Neural cell (in vitro differentiated cells): ENCODE measurements around the gene F11. TPM values are rescaled to one million over a fixed set of nuclear protein-coding genes. Genes with fewer than 3 reads are reported as not detected.

Experiments
- H2AFZ ChIP-seq: fragments of 200-600, 300-800 bp; sonication (generic), shearing (Covaris generic); 2 replicates; pipeline ENCODE4 v1.6.0; 2014; ENCODE audit warnings: low read depth, mild to moderate bottlenecking, antibody characterized with exemption, low read length, moderate library complexity
- H3F3A ChIP-seq: fragments of 200-600 bp; shearing (Covaris generic); 2 replicates; pipeline ENCODE4 v1.6.1; 2016; ENCODE audit warnings: mild to moderate bottlenecking, moderate library complexity, mixed read lengths, antibody characterized with exemption, low read length; ENCODE audit not compliant: insufficient read depth, poor library complexity, severe bottlenecking
- H3K27ac ChIP-seq: fragments of 200-600, 300-800 bp; sonication (generic), shearing (Covaris generic); 2 replicates; pipeline ENCODE4 v1.5.1; 2014; ENCODE audit warnings: mild to moderate bottlenecking, low read length, moderate library complexity
- H3K27me3 ChIP-seq: fragments of 300-800, 200-600 bp; sonication (generic), shearing (Covaris generic); 2 replicates; pipeline ENCODE4 v1.6.0; 2014; ENCODE audit warnings: mild to moderate bottlenecking, low read depth, low read length, moderate library complexity; ENCODE audit not compliant: insufficient read depth
- H3K36me3 ChIP-seq: fragments of 300-800, 200-600 bp; sonication (generic), shearing (Covaris generic); 2 replicates; pipeline ENCODE4 v1.5.1; 2014; ENCODE audit warnings: mild to moderate bottlenecking, antibody characterized with exemption, low read length, moderate library complexity; ENCODE audit not compliant: insufficient read depth
- H3K4me2 ChIP-seq: fragments of 300-800, 200-600 bp; sonication (generic), shearing (Covaris generic); 2 replicates; pipeline ENCODE4 v1.6.0; 2014; ENCODE audit warnings: mild to moderate bottlenecking, low read length
- H3K4me3 ChIP-seq: fragments of 300-800, 200-600 bp; sonication (generic), shearing (Covaris generic); 2 replicates; pipeline ENCODE4 v1.5.1; 2014; ENCODE audit warnings: mild to moderate bottlenecking, low read length, moderate library complexity
- H3K79me2 ChIP-seq: fragments of 200-600 bp; shearing (Covaris generic); replicated peaks from 2 replicates; pipeline ENCODE4 v1.6.0; 2014; ENCODE audit warnings: mild to moderate bottlenecking, low read length, moderate library complexity; ENCODE audit not compliant: insufficient read depth
- H3K9ac ChIP-seq: fragments of 300-800, 200-600 bp; sonication (generic), shearing (Covaris generic); 2 replicates; pipeline ENCODE4 v1.6.1; 2016; ENCODE audit warnings: mild to moderate bottlenecking, low read length, mixed read lengths
- H3K9me2 ChIP-seq: fragments of 200-600 bp; shearing (Covaris generic); 2 replicates; pipeline ENCODE4 v1.6.1; 2016; ENCODE audit warnings: mild to moderate bottlenecking, low read length, mixed read lengths; ENCODE audit not compliant: insufficient read depth
- H3K9me3 ChIP-seq: fragments of 200-600, 300-800 bp; sonication (generic), shearing (Covaris generic); 2 replicates; pipeline ENCODE4 v1.6.1; 2016; ENCODE audit warnings: mild to moderate bottlenecking, mixed run types, low read length, moderate library complexity, mixed read lengths
- H4K20me1 ChIP-seq: fragments of 200-600 bp; shearing (Covaris generic); 2 replicates; pipeline ENCODE4 v1.6.1; 2016; ENCODE audit warnings: mild to moderate bottlenecking, mixed run types; ENCODE audit not compliant: insufficient read depth
- EP300 ChIP-seq: fragments of 450-650 bp; conservative IDR thresholded peaks from 2 replicates; pipeline ENCODE4 v1.6.1; 2014; ENCODE audit warnings: antibody characterized with exemption, mild to moderate bottlenecking, moderate library complexity; ENCODE audit not compliant: poor library complexity, severe bottlenecking
- EZH2 ChIP-seq: fragments of 200-600, 300-800 bp; shearing (Covaris generic), sonication (generic); IDR thresholded peaks from 2 replicates; pipeline ENCODE4 v1.6.1; 2014; ENCODE audit warnings: antibody characterized with exemption, low read length, borderline replicate concordance, mild to moderate bottlenecking; ENCODE audit not compliant: insufficient read depth, poor library complexity, severe bottlenecking
- MXI1 ChIP-seq: fragments of 450-650 bp; conservative IDR thresholded peaks from 2 replicates; pipeline ENCODE4 v1.6.1; 2014; ENCODE audit warnings: antibody characterized with exemption, mild to moderate bottlenecking; ENCODE audit not compliant: poor library complexity, severe bottlenecking
- POLR2AphosphoS5 ChIP-seq: IDR thresholded peaks from 2 replicates; pipeline ENCODE4 v1.6.1; 2012
- RAD21 ChIP-seq: fragments of 450-650 bp; conservative IDR thresholded peaks from 2 replicates; pipeline ENCODE4 v1.6.1; 2014; ENCODE audit warnings: antibody characterized with exemption, mild to moderate bottlenecking, moderate library complexity
- SMC3 ChIP-seq: fragments of 450-650 bp; conservative IDR thresholded peaks from 2 replicates; pipeline ENCODE4 v1.6.1; 2014; ENCODE audit warnings: antibody characterized with exemption, mild to moderate bottlenecking, moderate library complexity; ENCODE audit not compliant: poor library complexity
- TAF1 ChIP-seq: IDR thresholded peaks from 2 replicates; pipeline ENCODE4 v1.6.1; 2012; ENCODE audit warnings: low read depth
- polyA minus RNA-seq: library from RNA; depleted of rRNA, polyadenylated mRNA; stranded (reverse); fragments of >200 nt; gene quantifications from 2 replicates; pipeline ENCODE4 v1.2.3, GENCODE V29; 2014
- polyA plus RNA-seq: library from polyadenylated mRNA; depleted of rRNA; stranded (reverse); fragments of >200 nt; gene quantifications from 2 replicates; pipeline ENCODE4 v1.2.3, GENCODE V29; 2014
- TF ChIP-seq, protein P1 (sequence below): fragments of 450-650 bp; IDR thresholded peaks from 2 replicates; pipeline ENCODE4 v1.5.1; 2014; ENCODE audit warnings: antibody characterized with exemption, mild to moderate bottlenecking, moderate library complexity; ENCODE audit not compliant: poor library complexity, severe bottlenecking
- TF ChIP-seq, protein P2 (sequence below): IDR thresholded peaks from 2 replicates; pipeline ENCODE4 v1.6.1; 2012; ENCODE audit warnings: borderline replicate concordance

Gene F11
- polyA plus RNA-seq (not detected in 2 replicates), polyA minus RNA-seq (not detected in 2 replicates)

DNA sequence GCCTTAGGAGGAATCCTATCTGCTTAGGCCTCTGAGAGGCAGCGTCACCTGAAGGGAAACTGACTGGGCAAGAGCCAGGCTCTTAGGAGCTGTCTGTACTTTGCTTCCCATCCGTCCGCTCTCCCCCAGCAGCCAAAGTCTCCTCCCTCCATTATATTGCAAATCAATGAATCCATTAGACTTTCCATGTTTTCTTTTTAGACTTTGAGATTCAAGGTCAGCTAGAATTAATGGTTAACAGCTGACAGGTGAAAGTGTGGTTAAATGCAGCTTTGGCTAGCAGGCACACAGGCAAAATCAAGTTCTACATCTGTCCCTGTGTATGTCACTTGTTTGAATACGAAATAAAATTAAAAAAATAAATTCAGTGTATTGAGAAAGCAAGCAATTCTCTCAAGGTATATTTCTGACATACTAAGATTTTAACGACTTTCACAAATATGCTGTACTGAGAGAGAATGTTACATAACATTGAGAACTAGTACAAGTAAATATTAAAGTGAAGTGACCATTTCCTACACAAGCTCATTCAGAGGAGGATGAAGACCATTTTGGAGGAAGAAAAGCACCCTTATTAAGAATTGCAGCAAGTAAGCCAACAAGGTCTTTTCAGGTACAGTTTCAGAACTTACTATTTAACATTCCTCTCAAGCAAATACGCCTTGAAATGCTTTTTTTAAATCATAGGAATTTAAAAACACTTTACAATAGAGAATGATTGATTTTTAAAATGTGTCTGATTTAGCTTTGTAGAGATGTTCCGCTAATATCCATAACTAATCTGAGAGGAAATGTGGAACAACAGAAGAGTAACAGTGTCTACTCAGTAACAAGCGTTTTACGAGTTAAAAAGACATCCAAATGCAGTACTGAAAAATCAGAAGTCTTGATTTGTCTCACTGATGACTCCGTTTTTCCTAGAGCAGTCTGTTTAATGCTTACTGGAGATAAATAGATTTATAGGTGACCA is at the start of gene F11:
F11 (plus strand) TSS at position 507 of the 970 bp plus-strand sequence. CDS start 948 bp downstream, outside the sequence.
- peak within 1 kb of the TSS; percentile 17 for H3K4me3 ChIP-seq
- H3K9ac ChIP-seq: no peak within 1 kb of the TSS
- H2AFZ ChIP-seq: no peak within 1 kb of the TSS
- no peaks in the 10 kb centered on the region for H4K20me1 ChIP-seq
- no peak within 1 kb of the TSS for H3K4me2 ChIP-seq
- H3K27ac ChIP-seq: no peak within 1 kb of the TSS
- TF ChIP-seq, protein P1, sequence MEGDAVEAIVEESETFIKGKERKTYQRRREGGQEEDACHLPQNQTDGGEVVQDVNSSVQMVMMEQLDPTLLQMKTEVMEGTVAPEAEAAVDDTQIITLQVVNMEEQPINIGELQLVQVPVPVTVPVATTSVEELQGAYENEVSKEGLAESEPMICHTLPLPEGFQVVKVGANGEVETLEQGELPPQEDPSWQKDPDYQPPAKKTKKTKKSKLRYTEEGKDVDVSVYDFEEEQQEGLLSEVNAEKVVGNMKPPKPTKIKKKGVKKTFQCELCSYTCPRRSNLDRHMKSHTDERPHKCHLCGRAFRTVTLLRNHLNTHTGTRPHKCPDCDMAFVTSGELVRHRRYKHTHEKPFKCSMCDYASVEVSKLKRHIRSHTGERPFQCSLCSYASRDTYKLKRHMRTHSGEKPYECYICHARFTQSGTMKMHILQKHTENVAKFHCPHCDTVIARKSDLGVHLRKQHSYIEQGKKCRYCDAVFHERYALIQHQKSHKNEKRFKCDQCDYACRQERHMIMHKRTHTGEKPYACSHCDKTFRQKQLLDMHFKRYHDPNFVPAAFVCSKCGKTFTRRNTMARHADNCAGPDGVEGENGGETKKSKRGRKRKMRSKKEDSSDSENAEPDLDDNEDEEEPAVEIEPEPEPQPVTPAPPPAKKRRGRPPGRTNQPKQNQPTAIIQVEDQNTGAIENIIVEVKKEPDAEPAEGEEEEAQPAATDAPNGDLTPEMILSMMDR: no peak
- TF ChIP-seq EP300 (no peak), POLR2AphosphoS5 (no peak)
- no peaks in the 10 kb centered on the region for H3K79me2 ChIP-seq
- H3K36me3 ChIP-seq: no peaks in the 10 kb centered on the region
- H3K27me3 ChIP-seq: no peaks in the 10 kb centered on the region
- no peaks in the 10 kb centered on the region for H3F3A ChIP-seq
- no peaks in the 10 kb centered on the region for H3K9me3 ChIP-seq
- H3K9me2 ChIP-seq: no peaks in the 10 kb centered on the region

DNA sequence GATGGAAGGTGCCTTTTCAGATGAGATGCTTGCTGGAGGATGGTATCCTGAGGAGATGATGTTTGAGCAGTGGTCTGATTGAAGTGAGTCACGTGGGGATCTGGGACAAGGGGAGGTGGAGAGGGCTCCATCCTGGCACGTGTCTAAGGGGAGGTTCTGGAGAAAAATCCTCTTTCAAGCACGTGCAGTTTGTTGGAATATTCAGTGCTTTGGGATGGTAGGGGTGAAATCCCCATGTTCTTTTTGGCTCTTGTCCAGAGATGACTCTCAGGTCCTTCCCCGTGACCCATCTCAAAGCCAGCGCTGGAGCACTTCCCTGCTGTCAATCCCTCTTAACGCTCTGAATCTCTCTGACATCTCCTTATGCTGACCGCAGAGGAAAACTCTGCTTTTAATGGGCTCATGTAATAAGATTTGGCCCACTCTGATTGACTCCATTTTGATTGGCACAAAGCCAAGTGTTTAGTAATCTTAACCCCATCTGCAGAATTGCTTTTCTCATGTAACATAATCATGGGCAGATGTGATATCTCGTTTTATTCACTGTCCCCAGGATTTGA is 49.4 kb upstream of the F11 start:
- H2AFZ ChIP-seq: no peak overlapping the region
- no peak for TF ChIP-seq TAF1
- no peak for TF ChIP-seq RAD21
- TF ChIP-seq, protein P2, sequence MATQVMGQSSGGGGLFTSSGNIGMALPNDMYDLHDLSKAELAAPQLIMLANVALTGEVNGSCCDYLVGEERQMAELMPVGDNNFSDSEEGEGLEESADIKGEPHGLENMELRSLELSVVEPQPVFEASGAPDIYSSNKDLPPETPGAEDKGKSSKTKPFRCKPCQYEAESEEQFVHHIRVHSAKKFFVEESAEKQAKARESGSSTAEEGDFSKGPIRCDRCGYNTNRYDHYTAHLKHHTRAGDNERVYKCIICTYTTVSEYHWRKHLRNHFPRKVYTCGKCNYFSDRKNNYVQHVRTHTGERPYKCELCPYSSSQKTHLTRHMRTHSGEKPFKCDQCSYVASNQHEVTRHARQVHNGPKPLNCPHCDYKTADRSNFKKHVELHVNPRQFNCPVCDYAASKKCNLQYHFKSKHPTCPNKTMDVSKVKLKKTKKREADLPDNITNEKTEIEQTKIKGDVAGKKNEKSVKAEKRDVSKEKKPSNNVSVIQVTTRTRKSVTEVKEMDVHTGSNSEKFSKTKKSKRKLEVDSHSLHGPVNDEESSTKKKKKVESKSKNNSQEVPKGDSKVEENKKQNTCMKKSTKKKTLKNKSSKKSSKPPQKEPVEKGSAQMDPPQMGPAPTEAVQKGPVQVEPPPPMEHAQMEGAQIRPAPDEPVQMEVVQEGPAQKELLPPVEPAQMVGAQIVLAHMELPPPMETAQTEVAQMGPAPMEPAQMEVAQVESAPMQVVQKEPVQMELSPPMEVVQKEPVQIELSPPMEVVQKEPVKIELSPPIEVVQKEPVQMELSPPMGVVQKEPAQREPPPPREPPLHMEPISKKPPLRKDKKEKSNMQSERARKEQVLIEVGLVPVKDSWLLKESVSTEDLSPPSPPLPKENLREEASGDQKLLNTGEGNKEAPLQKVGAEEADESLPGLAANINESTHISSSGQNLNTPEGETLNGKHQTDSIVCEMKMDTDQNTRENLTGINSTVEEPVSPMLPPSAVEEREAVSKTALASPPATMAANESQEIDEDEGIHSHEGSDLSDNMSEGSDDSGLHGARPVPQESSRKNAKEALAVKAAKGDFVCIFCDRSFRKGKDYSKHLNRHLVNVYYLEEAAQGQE: no peak
- TF ChIP-seq EP300: no peak
- TF ChIP-seq MXI1: no peak
- no peak for TF ChIP-seq SMC3
- no peak for TF ChIP-seq EZH2
- TF ChIP-seq POLR2AphosphoS5: no peak
- TF ChIP-seq, protein P1: no peak
- no peaks in the 10 kb centered on the region for H3F3A ChIP-seq
- no peaks in the 10 kb centered on the region for H4K20me1 ChIP-seq
- no peak overlapping the region for H3K27ac ChIP-seq
- H3K4me2 ChIP-seq: no peak overlapping the region
- no peaks in the 10 kb centered on the region for H3K27me3 ChIP-seq
- H3K9ac ChIP-seq: no peak overlapping the region
- H3K9me3 ChIP-seq: no peaks in the 10 kb centered on the region
- no peak overlapping the region for H3K4me3 ChIP-seq
- no peaks in the 10 kb centered on the region for H3K36me3 ChIP-seq
- H3K79me2 ChIP-seq: no peaks in the 10 kb centered on the region
- no peaks in the 10 kb centered on the region for H3K9me2 ChIP-seq
